Measurements from ENCODE around the gene CYGB. TPM values are rescaled to one million over a fixed set of nuclear protein-coding genes. Genes with fewer than 3 reads are reported as not detected.
A peak's percentile ranks its signal among the peaks of the same experiment; 100 is the strongest.

CYGB gene
- total and polyA plus RNA-seq, 10 of the 15 experiments (the other 5 are each of a cell fraction or from before 2014, with no cell fraction given), result 0.34 TPM; not detected in 9

- peak overlapping the region; percentile 86 for H3K27ac ChIP-seq (ENCODE audit: control insufficient read depth, insufficient read depth)
- intact Hi-C loops (cut with micrococcal nuclease; ENCODE audit: unreplicated experiment) (no loop called here), in situ Hi-C loops (cut with MboI) (no loop called here)
- BruUV-seq (replicated peaks), result no TSS peak
- H4K20me1 ChIP-seq (ENCODE audit: control insufficient read depth, insufficient read depth), result no peaks in the 10 kb centered on the region
- H3K27me3 ChIP-seq (replicated peaks in 1 of 2; ENCODE audit: control insufficient read depth in 2 of 2, insufficient read depth in 2 of 2, low read length in 1 of 2), result no peaks in the 10 kb centered on the region
- CTCF ChIA-PET, result interaction anchor here (0.6 to 3.1 kb wide), 7 partner anchors 10 to 124 kb away, joined by 3 to 15 read pairs (median 4); partner anchors contain the start of gene AANAT
- H3K4me1 ChIP-seq (ENCODE audit: control insufficient read depth, insufficient read depth, low read length), result peaks cover 48% of the 10 kb centered on the region
- ATAC-seq (peak; percentile 5), FAIRE-seq (no peak), DNase-seq (ENCODE audit: low read depth, low spot score) (no peak)
- H3K4me2 ChIP-seq (ENCODE audit: control insufficient read depth, insufficient read depth), result peak overlapping the region; percentile 88
- H3K4me3 ChIP-seq, result peak overlapping the region; percentile 96
- RAD21 ChIA-PET (ENCODE audit: unreplicated experiment), result interaction anchor here (1.2 to 5.4 kb wide), 5 partner anchors 10 to 51 kb away, joined by 3 to 34 read pairs (median 5); partner anchors contain the start of gene AANAT
- no peaks in the 10 kb centered on the region; a peak in 2 of 4 replicates for H3K36me3 ChIP-seq (ENCODE audit: control insufficient read depth in 2 of 2, insufficient read depth in 2 of 2, low read length in 1 of 2)
- SMC1A ChIA-PET (ENCODE audit: uncharacterized antibody, unreplicated experiment), result interaction anchor here (0.9 to 8.7 kb wide), 3 partner anchors 15 to 73 kb away, joined by 3 to 115 read pairs (median 15); partner anchors contain the start of gene AANAT
- 1% methylated on average over 17 of the region's 17 CpGs for WGBS (ENCODE audit: insufficient coverage, insufficient replicate concordance, low lambda C conversion rate, missing lambda C conversion rate)
- H2AFZ ChIP-seq (ENCODE audit: control insufficient read depth, low read depth, low read length), result no peak overlapping the region
- H3K79me2 ChIP-seq (ENCODE audit: control insufficient read depth, insufficient read depth, low read length), result peaks cover 54% of the 10 kb centered on the region
- POLR2A ChIA-PET, result interaction anchor here (1.0 to 9.0 kb wide), 8 partner anchors 8 to 55 kb away, joined by 3 to 101 read pairs (median 8); partner anchors contain the start of gene AANAT
- TF ChIP-seq SPI1 (IDR thresholded peaks at IDR 0.05; ENCODE audit: borderline replicate concordance, insufficient read depth, low read depth, low read length) (peak; percentile 56; the same call in 1 of the 2 replicates), CHD1 (IDR thresholded peaks at IDR 0.05; ENCODE audit: low read depth, low read length) (no peak), RUNX3 (IDR thresholded peaks at IDR 0.05; ENCODE audit: low read length) (0 out of 2 replicates have a peak, but pooled peaks have one; percentile 8), NBN (IDR thresholded peaks at IDR 0.05) (no peak), ZNF384 (IDR thresholded peaks at IDR 0.05; ENCODE audit: borderline replicate concordance, low read depth, low read length) (no peak), IKZF1 (conservative IDR thresholded peaks at IDR 0.05) (0 out of 2 replicates have a peak, but pooled peaks have one; percentile 12), MXI1 (IDR thresholded peaks at IDR 0.05; ENCODE audit: low read depth, low read length) (no peak)
- no peaks in the 10 kb centered on the region for H3K9me3 ChIP-seq (replicated peaks; ENCODE audit: control insufficient read depth, insufficient read depth, low read length)
- H3K9ac ChIP-seq (ENCODE audit: control insufficient read depth, insufficient read depth, low read length), result peak overlapping the region; percentile 81
Observed at GRCh38 chr17:76500074-76500746, 37.3 kb downstream of the CYGB start.
